ENCODE measurements around the gene ADH5.
"Not testable (repeated sequence)": the region's sequence is repeated elsewhere in the genome, so short reads cannot be mapped to it uniquely, and the experiment has no call there.

Gene ADH5

GRCh38 chr4:99028187-99028586, 60.4 kb downstream of the ADH5 start:
- peak; percentile 46 for DNase-seq

GRCh38 chr4:99027304-99027703, 61.3 kb downstream of the ADH5 start:
- DNase-seq, result no peak

- no peak for DNase-seq
Observed at GRCh38 chr4:99025506-99025905, 63.1 kb downstream of the ADH5 start.

GRCh38 chr4:99024481-99025275, 63.9 kb downstream of the ADH5 start:
- DNase-seq, result no peak

GRCh38 chr4:99023800-99024251, 64.8 kb downstream of the ADH5 start:
- DNase-seq, result not testable (repeated sequence)

GRCh38 chr4:99022566-99022965, 66.0 kb downstream of the ADH5 start:
- no peak for DNase-seq

GRCh38 chr4:99021386-99021785, 67.2 kb downstream of the ADH5 start:
- no peak for DNase-seq
